Measurements from ENCODE around the gene PAK5. TPM values are rescaled to one million over a fixed set of nuclear protein-coding genes. Genes with fewer than 3 reads are reported as not detected.

The PAK5 gene
- polyA plus RNA-seq, 1 of the 3 experiments (the other 2 are of a cell fraction): 0.03 TPM

GRCh38 chr20:9577397-9577796, 261.5 kb downstream of the PAK5 start:
- TF ChIP-seq TAF1 (IDR thresholded peaks at IDR 0.05; ENCODE audit: borderline replicate concordance, low read depth, low read length) (no peak), EZH2phosphoT487 (IDR thresholded peaks at IDR 0.05; ENCODE audit: borderline replicate concordance, low read depth) (no peak), CHD2 (IDR thresholded peaks at IDR 0.05; ENCODE audit: low read length, partially characterized antibody) (no peak), POLR2AphosphoS5 (IDR thresholded peaks at IDR 0.05; ENCODE audit: low read depth, low read length) (no peak)
- WGBS (ENCODE audit: low lambda C conversion rate): 85% methylated on average over 7 of the region's 7 CpGs
- POLR2A ChIA-PET: no interaction called here
- H3K27ac ChIP-seq (ENCODE audit: low read depth in 2 of 2, low read length in 1 of 2): no peak overlapping the region
- no peak overlapping the region for H3K9ac ChIP-seq
- no peak for DNase-seq
- H3K4me1 ChIP-seq (ENCODE audit: control insufficient read depth in 1 of 2, insufficient read depth in 2 of 2, low read depth in 1 of 2, low read length in 1 of 2): peaks cover 0 to 12% of the 10 kb centered on the region in 2 experiments; a peak in 2 of 4 replicates
- CTCF ChIA-PET: interaction anchor here (1.8 kb wide), 1 partner anchor 8 kb away, joined by 6 read pairs; no protein-coding TSS in a partner anchor
- no peaks in the 10 kb centered on the region for H3K36me3 ChIP-seq (replicated peaks in 1 of 2; ENCODE audit: control insufficient read depth in 1 of 2, insufficient read depth in 2 of 2, low read length in 1 of 2)
- no peaks in the 10 kb centered on the region for H4K20me1 ChIP-seq (ENCODE audit: insufficient read depth)
- no peaks in the 10 kb centered on the region for H3F3A ChIP-seq (replicated peaks; ENCODE audit: insufficient read depth)
- no peak overlapping the region for H2AFZ ChIP-seq (ENCODE audit: low read depth)
- H3K9me2 ChIP-seq: no peaks in the 10 kb centered on the region
- H3K27me3 ChIP-seq (ENCODE audit: insufficient read depth): no peaks in the 10 kb centered on the region
- H3K4me3 ChIP-seq (ENCODE audit: low read depth in 2 of 2, low read length in 1 of 2): no peak overlapping the region
- H3K79me2 ChIP-seq (ENCODE audit: insufficient read depth): no peaks in the 10 kb centered on the region
- no peak overlapping the region for H3K4me2 ChIP-seq
- no peaks in the 10 kb centered on the region for H3K9me3 ChIP-seq

- Histone ChIP-seq H4K20me1 (ENCODE audit: insufficient read depth) (no peaks in the 10 kb centered on the region), H3K9me3 (no peaks in the 10 kb centered on the region), H3K27ac (ENCODE audit: low read depth in 2 of 2, low read length in 1 of 2) (no peak overlapping the region), H3K4me2 (no peak overlapping the region), H3K36me3 (replicated peaks in 1 of 2; ENCODE audit: control insufficient read depth in 1 of 2, insufficient read depth in 2 of 2, low read length in 1 of 2) (no peaks in the 10 kb centered on the region), H2AFZ (ENCODE audit: low read depth) (no peak overlapping the region), H3K9ac (no peak overlapping the region), H3K79me2 (ENCODE audit: insufficient read depth) (no peaks in the 10 kb centered on the region), H3K27me3 (ENCODE audit: insufficient read depth) (no peaks in the 10 kb centered on the region), H3K4me3 (ENCODE audit: low read depth in 2 of 2, low read length in 1 of 2) (no peak overlapping the region), H3K9me2 (no peaks in the 10 kb centered on the region), H3F3A (replicated peaks; ENCODE audit: insufficient read depth) (no peaks in the 10 kb centered on the region), H3K4me1 (ENCODE audit: control insufficient read depth in 1 of 2, insufficient read depth in 2 of 2, low read depth in 1 of 2, low read length in 1 of 2) (peaks cover 0 to 17% of the 10 kb centered on the region in 2 experiments; a peak in 2 of 4 replicates)
- TF ChIP-seq RCOR1 (IDR thresholded peaks at IDR 0.05; ENCODE audit: low read length) (no peak), POLR2AphosphoS5 (IDR thresholded peaks at IDR 0.05; ENCODE audit: low read depth, low read length) (no peak), SMC3 (IDR thresholded peaks at IDR 0.05; ENCODE audit: low read depth, low read length) (no peak), JUND (IDR thresholded peaks at IDR 0.05) (no peak), GABPA (IDR thresholded peaks at IDR 0.05; ENCODE audit: low read depth) (no peak), NRF1 (IDR thresholded peaks at IDR 0.05; ENCODE audit: low read depth, low read length) (no peak), TEAD4 (IDR thresholded peaks at IDR 0.05; ENCODE audit: borderline replicate concordance, insufficient read depth) (no peak), EZH2phosphoT487 (IDR thresholded peaks at IDR 0.05; ENCODE audit: borderline replicate concordance, low read depth) (no peak), ELF1 (IDR thresholded peaks at IDR 0.05) (no peak), TAF1 (IDR thresholded peaks at IDR 0.05; ENCODE audit: borderline replicate concordance, low read depth, low read length) (no peak), SIN3A (IDR thresholded peaks at IDR 0.05; ENCODE audit: borderline replicate concordance, low read depth, low read length) (no peak), RFX5 (IDR thresholded peaks at IDR 0.05; ENCODE audit: low read length) (no peak), ZBTB33 (IDR thresholded peaks at IDR 0.05; ENCODE audit: borderline replicate concordance, low read depth) (no peak), REST (IDR thresholded peaks at IDR 0.05; ENCODE audit: low read depth, low read length) (no peak)
- ChIA-PET POLR2A (no interaction called here), CTCF (interaction anchor here (1.8 kb wide), 1 partner anchor 9 kb away, joined by 6 read pairs; no protein-coding TSS in a partner anchor)
- WGBS (ENCODE audit: low lambda C conversion rate): 88% methylated on average over 4 of the region's 4 CpGs
- no peak for DNase-seq
These were observed 262.2 kb downstream of the PAK5 start for GRCh38 chr20:9576695-9577094.

Measured in SK-N-SH (cell line).